OCI-LY3 (cell line): ENCODE data around the gene GOLT1B.

Experiments used
- CTCF ChIP-seq: fragments of 200-600, 300-600 bp; sonication (generic); IDR thresholded peaks from 2 replicates; pipeline ENCODE4 v1.5.1; 2014; ENCODE audit warnings: antibody characterized with exemption, low read length, low read depth
- EZH2phosphoT487 ChIP-seq: fragments of 200-600 bp; shearing (Covaris generic); IDR thresholded peaks from 2 replicates; pipeline ENCODE4 v1.6.1; 2018; ENCODE audit warnings: antibody characterized with exemption, mixed run types, low read depth

DNA sequence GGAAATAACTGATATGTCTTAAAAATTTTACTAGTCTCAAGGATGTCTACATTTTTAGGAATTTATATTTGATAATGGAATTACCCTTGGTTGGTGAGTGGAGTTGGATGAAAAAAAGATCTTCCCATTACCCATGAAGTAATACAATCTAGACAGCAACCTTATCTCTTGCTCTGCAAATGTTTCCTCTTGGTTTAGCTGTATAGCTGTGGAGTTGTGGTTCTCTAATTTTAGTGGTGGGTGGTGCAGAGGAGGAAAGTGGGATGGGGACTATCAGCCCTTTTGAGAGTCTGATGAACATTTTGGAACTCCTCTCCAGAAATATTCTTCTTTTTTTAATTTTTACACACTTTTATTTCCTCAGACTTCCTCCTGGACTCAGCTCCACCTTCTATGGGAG, 41.6 kb downstream of the GOLT1B start:
- no peak for TF ChIP-seq CTCF
- no peak for TF ChIP-seq EZH2phosphoT487
